Panc1 (cell line): ENCODE measurements around the gene CCDC85C. TPM values are rescaled to one million over a fixed set of nuclear protein-coding genes. Genes with fewer than 3 reads are reported as not detected.

Experiments used
- ATAC-seq: fragments of 200-7000 bp; cut with Tn5 transposase; 2 replicates; pipeline ENCODE4 v1.9.1; 2020; ENCODE audit warnings: mild to moderate bottlenecking, moderate library complexity
- BruUV-seq: library from RNA; stranded (reverse); fragments of 400-500 nt; replicated peaks from 2 replicates; lab custom pipeline; 2021; lab: Mats Ljungman, UMichigan
- CTCF ChIA-PET: fragments of 300-600 bp; sonication (Branson Sonifier 250); formaldehyde crosslinking; loops from one replicate; lab custom pipeline; 2022; ENCODE audit warnings: antibody characterized with exemption; lab: Charles Lee
- POLR2A ChIA-PET: fragments of 300-600 bp; sonication (Branson Sonifier 250); formaldehyde crosslinking; loops from one replicate; lab custom pipeline; 2022; ENCODE audit warnings: antibody characterized with exemption; lab: Charles Lee
- DNase-seq: peaks from one replicate; pipeline ENCODE4 v3.0.0-alpha.2; 2010; ENCODE audit warnings: low read depth, low spot score
- H3K27ac ChIP-seq: 2 replicates; pipeline ENCODE4 v1.5.1; 2011; ENCODE audit warnings: mild to moderate bottlenecking, low read length, inconsistent platforms
- H3K27me3 ChIP-seq: fragments of 200-500 bp; sonication (Bioruptor generic); 2 replicates; pipeline ENCODE4 v1.6.0; 2014; ENCODE audit warnings: low read length, inconsistent platforms; ENCODE audit not compliant: control insufficient read depth, insufficient read depth
- H3K36me3 ChIP-seq: fragments of 200-500 bp; sonication (Bioruptor generic); 2 replicates; pipeline ENCODE4 v1.5.1; 2014; ENCODE audit warnings: inconsistent platforms, mild to moderate bottlenecking, low read length, moderate library complexity; ENCODE audit not compliant: control insufficient read depth, insufficient read depth
- H3K4me1 ChIP-seq: 2 replicates; pipeline ENCODE4 v1.5.1; 2011; ENCODE audit warnings: inconsistent platforms, mild to moderate bottlenecking, low read length, moderate library complexity; ENCODE audit not compliant: control insufficient read depth, insufficient read depth
- H3K4me3 ChIP-seq, 2 experiments: 2 replicates each; pipeline ENCODE4 v1.5.1; 2011 to 2012; ENCODE audit warnings: low read depth in 2 of 2, low read length in 2 of 2, mild to moderate bottlenecking in 2 of 2, inconsistent platforms in 1 of 2, moderate library complexity in 1 of 2
- H3K9me3 ChIP-seq: fragments of 200-500 bp; sonication (Bioruptor generic); 2 replicates; pipeline ENCODE4 v1.5.1; 2014; ENCODE audit warnings: low read depth, mild to moderate bottlenecking, inconsistent platforms, low read length, moderate library complexity; ENCODE audit not compliant: control insufficient read depth, insufficient read depth
- CTCF ChIP-seq: fragments of 450-650 bp; IDR thresholded peaks from 2 replicates; pipeline ENCODE4 v1.5.1; 2017; ENCODE audit warnings: mild to moderate bottlenecking
- POLR2AphosphoS5 ChIP-seq: IDR thresholded peaks from 2 replicates; pipeline ENCODE4 v1.6.1; 2012; ENCODE audit warnings: mild to moderate bottlenecking, low read depth, low read length, moderate library complexity
- SIN3A ChIP-seq: IDR thresholded peaks from 2 replicates; pipeline ENCODE4 v1.6.1; 2012; ENCODE audit warnings: low read depth, mild to moderate bottlenecking, low read length, moderate library complexity, borderline replicate concordance; ENCODE audit not compliant: insufficient read depth
- TCF7L2 ChIP-seq: IDR thresholded peaks from 2 replicates; pipeline ENCODE4 v1.6.1; 2011; ENCODE audit warnings: mild to moderate bottlenecking, low read depth, low read length, inconsistent platforms
- in situ Hi-C: cut with HindIII; loops from 2 replicates; pipeline ENCODE4 v1.10.0; 2016; ENCODE audit warnings: low sequenced_read_pairs, low pct_unique_long_range_greater_than_20kb
- intact Hi-C: fragments of 100-400 bp; cut with micrococcal nuclease; formaldehyde crosslinking; loops from one replicate; pipeline ENCODE4 v1.10.0; 2022; ENCODE audit not compliant: unreplicated experiment
- total RNA-seq: library from RNA; stranded (reverse); gene quantifications from one replicate; pipeline ENCODE4 v1.2.1, GENCODE V29; 2021; ENCODE audit not compliant: unreplicated experiment
- TF ChIP-seq, protein P1 (sequence below), 2 experiments: IDR thresholded peaks; 2 replicates each; pipeline ENCODE4 v1.6.1; 2011 to 2012; ENCODE audit warnings: low read depth in 2 of 2, control low read depth in 1 of 2, low read length in 1 of 2, mild to moderate bottlenecking in 1 of 2, moderate library complexity in 1 of 2; ENCODE audit not compliant: insufficient read depth in 1 of 2

Gene CCDC85C
- total RNA-seq, 1 experiment from 2014 or later, result 96.6 TPM

GRCh38 chr14:99576761-99577705 lies 27.0 kb downstream of the CCDC85C start:
- CTCF ChIA-PET, result no interaction called here
- ATAC-seq (no peak), DNase-seq (no peak)
- POLR2A ChIA-PET, result no interaction called here
- TF ChIP-seq TCF7L2 (no peak), POLR2AphosphoS5 (no peak), CTCF (no peak)
- TF ChIP-seq, protein P1, sequence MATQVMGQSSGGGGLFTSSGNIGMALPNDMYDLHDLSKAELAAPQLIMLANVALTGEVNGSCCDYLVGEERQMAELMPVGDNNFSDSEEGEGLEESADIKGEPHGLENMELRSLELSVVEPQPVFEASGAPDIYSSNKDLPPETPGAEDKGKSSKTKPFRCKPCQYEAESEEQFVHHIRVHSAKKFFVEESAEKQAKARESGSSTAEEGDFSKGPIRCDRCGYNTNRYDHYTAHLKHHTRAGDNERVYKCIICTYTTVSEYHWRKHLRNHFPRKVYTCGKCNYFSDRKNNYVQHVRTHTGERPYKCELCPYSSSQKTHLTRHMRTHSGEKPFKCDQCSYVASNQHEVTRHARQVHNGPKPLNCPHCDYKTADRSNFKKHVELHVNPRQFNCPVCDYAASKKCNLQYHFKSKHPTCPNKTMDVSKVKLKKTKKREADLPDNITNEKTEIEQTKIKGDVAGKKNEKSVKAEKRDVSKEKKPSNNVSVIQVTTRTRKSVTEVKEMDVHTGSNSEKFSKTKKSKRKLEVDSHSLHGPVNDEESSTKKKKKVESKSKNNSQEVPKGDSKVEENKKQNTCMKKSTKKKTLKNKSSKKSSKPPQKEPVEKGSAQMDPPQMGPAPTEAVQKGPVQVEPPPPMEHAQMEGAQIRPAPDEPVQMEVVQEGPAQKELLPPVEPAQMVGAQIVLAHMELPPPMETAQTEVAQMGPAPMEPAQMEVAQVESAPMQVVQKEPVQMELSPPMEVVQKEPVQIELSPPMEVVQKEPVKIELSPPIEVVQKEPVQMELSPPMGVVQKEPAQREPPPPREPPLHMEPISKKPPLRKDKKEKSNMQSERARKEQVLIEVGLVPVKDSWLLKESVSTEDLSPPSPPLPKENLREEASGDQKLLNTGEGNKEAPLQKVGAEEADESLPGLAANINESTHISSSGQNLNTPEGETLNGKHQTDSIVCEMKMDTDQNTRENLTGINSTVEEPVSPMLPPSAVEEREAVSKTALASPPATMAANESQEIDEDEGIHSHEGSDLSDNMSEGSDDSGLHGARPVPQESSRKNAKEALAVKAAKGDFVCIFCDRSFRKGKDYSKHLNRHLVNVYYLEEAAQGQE (IDR thresholded peaks at IDR 0.05; ENCODE audit: insufficient read depth in 1 of 2, low read depth in 2 of 2, low read length in 1 of 2), result no peak
- Histone ChIP-seq H3K9me3 (no peaks in the 10 kb centered on the region), H3K36me3 (no peaks in the 10 kb centered on the region), H3K4me3 (no peak overlapping the region), H3K4me1 (peaks cover 77% of the 10 kb centered on the region), H3K27ac (peak overlapping the region; percentile 90), H3K27me3 (no peaks in the 10 kb centered on the region)
- BruUV-seq, result no TSS peak
- in situ Hi-C loops, result no loop called here
- intact Hi-C loops, result no loop called here

DNA sequence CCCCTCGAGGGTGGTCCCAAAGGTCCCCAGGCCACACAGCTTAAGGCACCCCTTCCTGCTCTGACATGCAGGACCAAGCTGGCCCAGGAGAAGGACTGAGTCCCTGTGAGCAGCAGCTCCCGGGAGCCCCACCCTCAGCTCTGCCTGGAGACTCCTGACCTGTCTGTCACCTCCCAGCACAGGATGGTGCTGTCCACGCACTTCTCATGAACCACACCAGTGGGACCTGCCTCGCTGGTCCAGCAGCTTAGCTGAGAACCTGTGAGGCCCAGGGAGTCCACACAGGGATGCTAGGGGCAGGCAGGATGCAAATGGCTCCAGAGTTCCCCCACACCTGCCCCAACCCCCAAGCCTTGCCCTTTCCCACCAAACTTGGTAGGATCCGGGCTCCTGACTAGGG lies 27.7 kb downstream of the CCDC85C start:
- Histone ChIP-seq H3K36me3 (no peaks in the 10 kb centered on the region), H3K4me1 (peaks cover 80% of the 10 kb centered on the region), H3K27me3 (no peaks in the 10 kb centered on the region), H3K4me3 (no peak overlapping the region), H3K27ac (peak overlapping the region; percentile 90), H3K9me3 (no peaks in the 10 kb centered on the region)
- in situ Hi-C loops, result no loop called here
- TF ChIP-seq POLR2AphosphoS5 (no peak), TCF7L2 (no peak), CTCF (no peak), SIN3A (no peak)
- TF ChIP-seq, protein P1 (IDR thresholded peaks at IDR 0.05; ENCODE audit: insufficient read depth in 1 of 2, low read depth in 2 of 2, low read length in 1 of 2), result no peak
- peak; percentile 13; the same call in 1 of the 2 replicates for ATAC-seq
- no TSS peak for BruUV-seq
- intact Hi-C loops, result no loop called here
- no peak for DNase-seq
- CTCF ChIA-PET, result interaction anchor here (0.7 kb wide), 1 partner anchor 46 kb away, joined by 3 read pairs; no protein-coding TSS in a partner anchor
- POLR2A ChIA-PET, result no interaction called here
